H1 (cell line): ENCODE results near the gene KLHL21. TPM values are rescaled to one million over a fixed set of nuclear protein-coding genes. Genes with fewer than 3 reads are reported as not detected.

Experiments used
- BCL11A ChIP-seq, 2 experiments: IDR thresholded peaks; one replicate each; pipeline ENCODE4 v1.6.1; 2011; ENCODE audit warnings: low read depth in 2 of 2, low read length in 2 of 2, mild to moderate bottlenecking in 2 of 2
- polyA plus RNA-seq, 7 experiments: library from polyadenylated mRNA; depleted of rRNA in 3 of 7; stranded (reverse) in 5 of 7; unstranded in 2 of 7; fragments of >200 nt in 5 of 7; fragments of 200-250 nt in 2 of 7; gene quantifications; 1 replicate in 5 of 7; 2 replicates in 1 of 7; 4 replicates in 1 of 7; pipeline versions ENCODE4 v1.2.1 to v1.2.3, GENCODE V29; 2011 to 2013; ENCODE audit warnings: missing spikeins in 2 of 7, mixed read lengths in 2 of 7
- total RNA-seq: library from RNA; stranded (reverse); fragmentation: NEBNext Ultra II Directional; extraction: Animal tissue kit (Norgen Biotek cat#: 25700); gene quantifications from 2 replicates; pipeline ENCODE4 v1.2.1, GENCODE V29; 2021
- TF ChIP-seq, protein P1 (sequence below): IDR thresholded peaks from 2 replicates; pipeline ENCODE4 v1.6.1; 2012; ENCODE audit warnings: inconsistent platforms
- TF ChIP-seq, protein P2 (sequence below): IDR thresholded peaks from 2 replicates; pipeline ENCODE4 v1.6.1; 2011; ENCODE audit warnings: low read depth, mild to moderate bottlenecking, low read length; ENCODE audit not compliant: insufficient read depth

The KLHL21 gene
- total and polyA plus RNA-seq, 2 of the 8 experiments (the other 6 are each of a cell fraction or from before 2014, with no cell fraction given): 11.9 to 22.3 TPM

DNA sequence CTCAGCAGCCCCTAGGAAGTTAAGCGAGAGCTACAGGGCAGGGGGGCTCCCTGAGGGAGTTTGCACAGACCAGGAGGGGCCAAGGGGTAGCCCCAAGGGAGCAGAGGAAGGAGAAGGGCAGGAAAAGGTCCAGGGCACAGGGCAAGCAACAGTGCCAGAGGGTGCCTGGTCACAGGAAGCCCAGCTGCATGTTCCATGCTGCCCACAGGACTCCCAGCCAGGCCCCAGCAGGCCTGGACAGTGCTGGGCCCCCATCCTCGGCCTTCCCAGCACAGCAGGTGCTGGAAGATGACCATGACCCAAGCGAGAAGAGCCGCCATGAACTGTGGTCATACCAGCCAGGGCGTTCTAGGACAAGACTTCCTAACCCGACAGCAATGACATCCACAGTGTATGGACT, 11.0 kb downstream of the KLHL21 start (continued):
- no peak for TF ChIP-seq BCL11A (IDR thresholded peaks at IDR 0.05; ENCODE audit: low read depth in 2 of 2, low read length in 2 of 2)
- TF ChIP-seq, protein P1, sequence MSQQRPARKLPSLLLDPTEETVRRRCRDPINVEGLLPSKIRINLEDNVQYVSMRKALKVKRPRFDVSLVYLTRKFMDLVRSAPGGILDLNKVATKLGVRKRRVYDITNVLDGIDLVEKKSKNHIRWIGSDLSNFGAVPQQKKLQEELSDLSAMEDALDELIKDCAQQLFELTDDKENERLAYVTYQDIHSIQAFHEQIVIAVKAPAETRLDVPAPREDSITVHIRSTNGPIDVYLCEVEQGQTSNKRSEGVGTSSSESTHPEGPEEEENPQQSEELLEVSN: no peak
- TF ChIP-seq, protein P2, sequence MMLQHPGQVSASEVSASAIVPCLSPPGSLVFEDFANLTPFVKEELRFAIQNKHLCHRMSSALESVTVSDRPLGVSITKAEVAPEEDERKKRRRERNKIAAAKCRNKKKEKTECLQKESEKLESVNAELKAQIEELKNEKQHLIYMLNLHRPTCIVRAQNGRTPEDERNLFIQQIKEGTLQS: no peak
- TF ChIP-seq, all 59 proteins: peak for 0
